Stimulated activated memory B cell treated with anti-CD40 and anti-IgM and Interleukin-4, amounts not matched to agents 10 μg/mL and 1 μg/mL and 100 μg/mL, for 72 hours (primary cell): ENCODE results near the gene SUSD3.
A peak's percentile ranks its signal among the peaks of the same experiment; 100 is the strongest.
"Not testable (repeated sequence)": the region's sequence is repeated elsewhere in the genome, so short reads cannot be mapped to it uniquely, and the experiment has no call there.

Source experiments
- ATAC-seq: fragments of 150-1000 bp; cut with Tn5 transposase; 2 replicates; pipeline ENCODE4 v1.10.0; 2021
- H3K27ac Mint-ChIP-seq: one replicate; pipeline ENCODE4 v1.8.0; 2022; ENCODE audit warnings: mild to moderate bottlenecking, mixed read lengths
- H3K27me3 Mint-ChIP-seq: one replicate; pipeline ENCODE4 v1.8.0; 2022; ENCODE audit warnings: mixed read lengths
- H3K36me3 Mint-ChIP-seq: one replicate; pipeline ENCODE4 v1.8.0; 2022; ENCODE audit warnings: mixed read lengths
- H3K4me1 Mint-ChIP-seq: one replicate; pipeline ENCODE4 v1.8.0; 2022; ENCODE audit warnings: mixed read lengths
- H3K4me3 Mint-ChIP-seq: one replicate; pipeline ENCODE4 v1.8.0; 2022; ENCODE audit warnings: mild to moderate bottlenecking, moderate library complexity, mixed read lengths
- H3K9me3 Mint-ChIP-seq: one replicate; pipeline ENCODE4 v1.8.0; 2022; ENCODE audit warnings: mixed read lengths

The SUSD3 gene

DNA sequence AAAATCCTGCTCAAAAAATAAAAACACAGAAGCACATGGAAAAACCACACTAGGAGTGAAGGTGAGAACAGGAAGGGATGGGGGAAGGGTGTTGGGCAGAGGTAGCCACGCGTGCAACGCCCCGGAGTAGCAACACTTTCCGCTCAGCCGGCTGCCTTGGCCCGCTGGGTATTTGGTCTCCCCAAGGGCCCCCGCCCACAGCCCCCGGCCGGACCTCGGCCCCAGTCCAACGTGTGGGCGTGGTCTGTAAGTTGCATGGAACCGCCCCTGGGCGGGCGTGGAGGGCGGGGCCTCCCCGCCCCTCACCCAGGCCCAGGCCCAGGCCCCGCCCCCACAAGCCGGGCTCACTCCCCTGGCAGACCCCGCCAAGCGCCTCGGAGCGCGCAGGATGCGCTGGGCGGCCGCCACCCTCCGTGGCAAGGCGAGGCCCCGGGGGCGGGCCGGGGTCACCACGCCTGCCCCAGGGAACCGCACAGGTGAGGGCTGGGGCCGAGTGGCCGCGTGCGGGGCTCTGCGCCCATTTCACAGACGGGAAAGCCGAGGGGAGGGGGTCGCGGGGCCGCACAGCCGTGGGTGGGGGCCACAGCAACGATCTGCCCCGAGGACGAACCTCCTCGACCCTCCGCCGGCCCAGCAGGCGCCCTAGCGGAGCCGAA is at the start of gene SUSD3:
TSS of gene SUSD3 (plus strand) at position 347 of the 656 bp plus-strand sequence. CDS start at position 389, 42 bp downstream.
- peak within 1 kb of the TSS; percentile 83 for H3K4me3 Mint-ChIP-seq
- H3K27me3 Mint-ChIP-seq, result no peaks in the 10 kb centered on the region
- peaks cover 70% of the 10 kb centered on the region for H3K4me1 Mint-ChIP-seq
- H3K36me3 Mint-ChIP-seq, result no peaks in the 10 kb centered on the region
- peak within 1 kb of the TSS; percentile 100 for H3K27ac Mint-ChIP-seq
- H3K9me3 Mint-ChIP-seq, result no peaks in the 10 kb centered on the region
- peak; percentile 89 for ATAC-seq

GRCh38 chr9:93009337-93010015 is 49.0 kb upstream of the SUSD3 start:
- ATAC-seq, result no peak
- no peaks in the 10 kb centered on the region for H3K27me3 Mint-ChIP-seq
- H3K27ac Mint-ChIP-seq, result peak overlapping the region; percentile 41
- peaks cover 5% of the 10 kb centered on the region for H3K4me1 Mint-ChIP-seq
- no peaks in the 10 kb centered on the region for H3K9me3 Mint-ChIP-seq
- no peak overlapping the region for H3K4me3 Mint-ChIP-seq
- H3K36me3 Mint-ChIP-seq, result peaks cover 62% of the 10 kb centered on the region

DNA sequence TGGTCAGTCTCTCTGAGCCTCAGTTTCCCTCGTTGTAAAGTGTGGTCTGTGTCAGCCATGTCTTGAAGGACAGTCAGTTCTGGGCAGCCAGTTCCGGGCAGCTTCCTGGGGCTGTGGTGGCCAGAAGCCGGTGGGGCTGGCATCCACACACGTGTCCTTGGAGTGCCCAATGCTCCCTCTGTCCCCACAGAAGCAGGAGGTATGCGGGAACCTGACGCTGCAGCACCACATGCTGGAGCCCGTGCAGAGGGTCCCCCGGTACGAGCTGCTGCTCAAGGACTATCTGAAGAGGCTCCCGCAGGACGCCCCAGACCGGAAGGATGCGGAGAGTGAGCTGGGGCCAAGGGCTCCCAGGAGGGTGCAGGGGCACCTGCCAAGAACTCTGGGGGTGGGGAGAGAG is 48.4 kb upstream of the SUSD3 start:
- no peak for ATAC-seq
- H3K36me3 Mint-ChIP-seq, result peaks cover 60% of the 10 kb centered on the region
- no peak overlapping the region for H3K27ac Mint-ChIP-seq
- H3K9me3 Mint-ChIP-seq, result no peaks in the 10 kb centered on the region
- no peaks in the 10 kb centered on the region for H3K27me3 Mint-ChIP-seq
- H3K4me3 Mint-ChIP-seq, result no peak overlapping the region
- peaks cover 5% of the 10 kb centered on the region for H3K4me1 Mint-ChIP-seq

- no peak for ATAC-seq
- H3K4me1 Mint-ChIP-seq, result peaks cover 5% of the 10 kb centered on the region
- peaks cover 61% of the 10 kb centered on the region for H3K36me3 Mint-ChIP-seq
- H3K9me3 Mint-ChIP-seq, result no peaks in the 10 kb centered on the region
- H3K27ac Mint-ChIP-seq, result no peak overlapping the region
- H3K4me3 Mint-ChIP-seq, result no peak overlapping the region
- H3K27me3 Mint-ChIP-seq, result no peaks in the 10 kb centered on the region
Observed at GRCh38 chr9:93010704-93011103, 47.8 kb upstream of the SUSD3 start.

DNA sequence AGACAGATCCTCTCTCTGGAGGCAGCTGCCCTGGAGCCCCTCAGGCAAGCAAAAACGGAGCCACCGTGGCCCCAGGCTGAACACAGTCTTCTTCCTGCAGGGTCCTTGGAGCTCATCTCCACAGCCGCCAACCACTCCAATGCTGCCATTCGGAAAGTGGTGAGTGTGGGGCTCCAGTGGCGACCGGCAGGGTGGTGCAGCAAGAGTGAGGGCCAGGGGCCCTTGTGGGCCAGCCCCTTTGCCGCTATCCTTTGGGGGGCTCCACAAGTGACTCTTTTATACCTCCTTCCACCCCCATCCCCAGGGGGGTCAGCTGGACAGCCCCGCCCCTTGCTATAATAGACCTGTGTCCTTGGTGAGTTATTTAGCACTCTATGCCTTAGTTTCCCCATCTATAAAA is 47.4 kb upstream of the SUSD3 start:
- no peak overlapping the region for H3K4me3 Mint-ChIP-seq
- H3K27ac Mint-ChIP-seq, result no peak overlapping the region
- ATAC-seq, result no peak
- no peaks in the 10 kb centered on the region for H3K27me3 Mint-ChIP-seq
- H3K4me1 Mint-ChIP-seq, result peaks cover 5% of the 10 kb centered on the region
- no peaks in the 10 kb centered on the region for H3K9me3 Mint-ChIP-seq
- peaks cover 60% of the 10 kb centered on the region for H3K36me3 Mint-ChIP-seq

- Mint-ChIP-seq H3K36me3 (peaks cover 53% of the 10 kb centered on the region), H3K27ac (no peak overlapping the region), H3K27me3 (no peaks in the 10 kb centered on the region), H3K4me1 (peaks cover 5% of the 10 kb centered on the region), H3K4me3 (no peak overlapping the region), H3K9me3 (no peaks in the 10 kb centered on the region)
- no peak for ATAC-seq
Observed at GRCh38 chr9:93012963-93013855, 45.3 kb upstream of the SUSD3 start.

GRCh38 chr9:93013856-93014582 is 44.5 kb upstream of the SUSD3 start:
- H3K9me3 Mint-ChIP-seq, result no peaks in the 10 kb centered on the region
- H3K27me3 Mint-ChIP-seq, result no peaks in the 10 kb centered on the region
- H3K4me1 Mint-ChIP-seq, result peaks cover 5% of the 10 kb centered on the region
- no peak for ATAC-seq
- no peak overlapping the region for H3K27ac Mint-ChIP-seq
- no peak overlapping the region for H3K4me3 Mint-ChIP-seq
- peaks cover 57% of the 10 kb centered on the region for H3K36me3 Mint-ChIP-seq

- H3K27me3 Mint-ChIP-seq, H3K4me3 Mint-ChIP-seq, H3K9me3 Mint-ChIP-seq, H3K27ac Mint-ChIP-seq, H3K4me1 Mint-ChIP-seq, ATAC-seq: not testable (repeated sequence)
- peaks cover 57% of the 10 kb centered on the region for H3K36me3 Mint-ChIP-seq
Observed at GRCh38 chr9:93015190-93015589, 43.3 kb upstream of the SUSD3 start.

GRCh38 chr9:93017621-93018020 is 40.9 kb upstream of the SUSD3 start:
- H3K27ac Mint-ChIP-seq, result no peak overlapping the region
- H3K36me3 Mint-ChIP-seq, result peaks cover 54% of the 10 kb centered on the region
- no peak overlapping the region for H3K4me3 Mint-ChIP-seq
- no peaks in the 10 kb centered on the region for H3K27me3 Mint-ChIP-seq
- no peaks in the 10 kb centered on the region for H3K4me1 Mint-ChIP-seq
- no peaks in the 10 kb centered on the region for H3K9me3 Mint-ChIP-seq
- no peak for ATAC-seq

- Mint-ChIP-seq H3K4me1 (peaks cover 18% of the 10 kb centered on the region), H3K36me3 (peaks cover 57% of the 10 kb centered on the region)
Observed at GRCh38 chr9:93020151-93020550, 38.4 kb upstream of the SUSD3 start.

GRCh38 chr9:93020771-93021670 is 37.5 kb upstream of the SUSD3 start:
- Mint-ChIP-seq H3K27ac (peak overlapping the region; percentile 30), H3K27me3 (no peaks in the 10 kb centered on the region), H3K4me3 (no peak overlapping the region), H3K36me3 (peaks cover 56% of the 10 kb centered on the region), H3K4me1 (peaks cover 23% of the 10 kb centered on the region), H3K9me3 (no peaks in the 10 kb centered on the region)
- ATAC-seq, result no peak

More at GRCh38 chr9:93020151-93020550, 38.4 kb upstream of the SUSD3 start:
- H3K27me3 Mint-ChIP-seq, result no peaks in the 10 kb centered on the region
- no peak for ATAC-seq
- no peaks in the 10 kb centered on the region for H3K9me3 Mint-ChIP-seq
- H3K27ac Mint-ChIP-seq, result no peak overlapping the region
- no peak overlapping the region for H3K4me3 Mint-ChIP-seq

- no peaks in the 10 kb centered on the region for H3K27me3 Mint-ChIP-seq
- H3K36me3 Mint-ChIP-seq, result peaks cover 62% of the 10 kb centered on the region
- H3K27ac Mint-ChIP-seq, result no peak overlapping the region
- H3K4me1 Mint-ChIP-seq, result peaks cover 31% of the 10 kb centered on the region
- no peak overlapping the region for H3K4me3 Mint-ChIP-seq
- ATAC-seq, result no peak
- no peaks in the 10 kb centered on the region for H3K9me3 Mint-ChIP-seq
Observed at GRCh38 chr9:93022066-93022465, 36.4 kb upstream of the SUSD3 start.

DNA sequence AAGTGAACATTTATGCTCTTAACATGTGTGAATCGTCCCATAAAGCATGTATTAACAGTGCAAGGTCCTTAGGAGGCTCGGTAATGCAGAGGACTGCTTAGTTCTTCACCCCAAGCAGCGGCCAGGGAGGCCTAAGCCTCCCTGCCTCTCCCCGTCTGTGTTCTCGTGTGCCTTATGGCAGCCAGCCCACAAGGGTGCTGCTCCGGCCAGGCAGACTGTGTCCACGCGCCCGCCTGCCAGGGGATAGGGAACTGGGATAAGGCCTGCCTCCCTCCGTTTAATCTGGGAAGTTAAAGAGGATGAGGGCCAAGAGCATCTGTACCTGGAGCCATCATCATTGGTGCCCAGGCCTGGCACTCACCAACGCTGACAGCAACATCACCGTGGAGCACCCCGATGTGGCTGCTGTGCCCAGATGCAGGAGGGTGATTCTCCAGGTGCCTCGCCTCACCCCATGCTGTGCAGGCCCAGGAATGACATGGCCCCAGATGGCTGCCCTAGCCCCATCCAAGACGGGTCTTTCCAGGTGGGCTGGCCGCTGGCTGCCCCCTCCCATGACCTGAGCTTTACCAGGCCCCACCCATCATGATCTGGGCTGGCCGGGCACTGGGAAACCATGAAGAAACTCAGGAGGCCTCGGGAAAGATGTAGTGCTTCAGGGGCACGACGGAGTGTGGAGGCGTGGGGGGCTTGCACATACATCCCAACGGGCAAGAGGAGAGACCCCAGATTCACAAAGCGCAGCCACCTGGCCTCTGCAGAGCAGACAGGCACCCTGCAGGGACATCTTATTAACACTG is 35.6 kb upstream of the SUSD3 start:
- Mint-ChIP-seq H3K4me3 (no peak overlapping the region), H3K9me3 (no peaks in the 10 kb centered on the region), H3K4me1 (peaks cover 39% of the 10 kb centered on the region), H3K36me3 (peaks cover 55% of the 10 kb centered on the region), H3K27me3 (no peaks in the 10 kb centered on the region), H3K27ac (peak overlapping the region; percentile 26)
- no peak for ATAC-seq

GRCh38 chr9:93023521-93023815 is 35.0 kb upstream of the SUSD3 start:
- Mint-ChIP-seq H3K4me3 (no peak overlapping the region), H3K9me3 (no peaks in the 10 kb centered on the region), H3K4me1 (peaks cover 45% of the 10 kb centered on the region), H3K27me3 (no peaks in the 10 kb centered on the region), H3K27ac (peak overlapping the region; percentile 26), H3K36me3 (peaks cover 55% of the 10 kb centered on the region)
- ATAC-seq, result no peak
